Islet of Langerhans (tissue), 1 donor: ENCODE results near the gene RIMBP2.

Source experiments
- FAIRE-seq: peaks from one replicate; lab custom pipeline; 2011; peaks lifted over from hg19 to GRCh38; lab: Jason Lieb, UNC

Gene RIMBP2

GRCh38 chr12:130625201-130625600, 90.9 kb downstream of the RIMBP2 start:
- FAIRE-seq, result no peak

- FAIRE-seq, result peak; percentile 97
Observed at GRCh38 chr12:130622803-130623202, 93.3 kb downstream of the RIMBP2 start.

GRCh38 chr12:130621696-130622298, 94.3 kb downstream of the RIMBP2 start:
- no peak for FAIRE-seq

- no peak for FAIRE-seq
Observed at GRCh38 chr12:130620756-130621155, 95.3 kb downstream of the RIMBP2 start.

- FAIRE-seq, result no peak
Observed at GRCh38 chr12:130620281-130620680, 95.8 kb downstream of the RIMBP2 start.

- peak; percentile 47 for FAIRE-seq
Observed at GRCh38 chr12:130619385-130620001, 96.6 kb downstream of the RIMBP2 start.

GRCh38 chr12:130617219-130617618, 98.9 kb downstream of the RIMBP2 start:
- FAIRE-seq, result no peak

GRCh38 chr12:130615861-130616345, 100.2 kb downstream of the RIMBP2 start:
- no peak for FAIRE-seq

GRCh38 chr12:130614530-130614905, 101.6 kb downstream of the RIMBP2 start:
- no peak for FAIRE-seq

GRCh38 chr12:130613831-130614529, 102.1 kb downstream of the RIMBP2 start:
- no peak for FAIRE-seq

- FAIRE-seq, result no peak
Observed at GRCh38 chr12:130613131-130613530, 103.0 kb downstream of the RIMBP2 start.

GRCh38 chr12:130611026-130611905, 104.8 kb downstream of the RIMBP2 start:
- FAIRE-seq, result no peak

GRCh38 chr12:130609966-130610365, 106.1 kb downstream of the RIMBP2 start:
- no peak for FAIRE-seq

- no peak for FAIRE-seq
Observed at GRCh38 chr12:130608831-130609230, 107.3 kb downstream of the RIMBP2 start.

GRCh38 chr12:130608132-130608531, 108.0 kb downstream of the RIMBP2 start:
- no peak for FAIRE-seq

GRCh38 chr12:130606231-130606630, 109.9 kb downstream of the RIMBP2 start:
- no peak for FAIRE-seq

- no peak for FAIRE-seq
Observed at GRCh38 chr12:130603396-130603965, 112.6 kb downstream of the RIMBP2 start.

- FAIRE-seq, result no peak
Observed at GRCh38 chr12:130602251-130602650, 113.8 kb downstream of the RIMBP2 start.

- no peak for FAIRE-seq
Observed at GRCh38 chr12:130601327-130601726, 114.8 kb downstream of the RIMBP2 start.

- no peak for FAIRE-seq
Observed at GRCh38 chr12:130596241-130596640, 119.9 kb downstream of the RIMBP2 start.

GRCh38 chr12:130595566-130595965, 120.5 kb downstream of the RIMBP2 start:
- FAIRE-seq, result no peak

- no peak for FAIRE-seq
Observed at GRCh38 chr12:130593056-130593455, 123.0 kb downstream of the RIMBP2 start.
